ENCODE data around the gene SLITRK6.

SLITRK6 gene

DNA sequence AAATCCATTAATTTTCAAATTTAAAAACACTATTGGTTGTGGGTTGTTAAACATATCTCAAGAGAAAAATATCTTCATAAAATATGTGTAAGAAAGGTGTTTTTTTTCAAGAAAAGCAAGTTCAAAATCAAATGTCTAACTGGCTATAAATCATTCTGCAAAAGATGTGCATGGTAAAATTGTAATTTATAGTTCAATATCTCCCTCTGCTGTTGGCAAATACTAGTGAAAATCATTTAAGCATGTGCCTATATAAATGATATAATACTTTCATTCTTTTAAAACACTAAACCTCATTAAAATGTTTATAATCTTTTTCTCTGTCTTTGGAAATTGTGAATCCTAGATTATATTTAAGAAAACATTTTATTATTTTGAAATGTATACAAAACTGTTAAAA, 17.2 kb upstream of the SLITRK6 start:
- Histone ChIP-seq H3K9ac (ENCODE audit: insufficient read length) (peak overlapping the region; percentile 13), H3K9me3 (ENCODE audit: low read depth, low read length) (0 out of 2 replicates have a peak, but pooled peaks cover 3% of the 10 kb centered on the region), H3K4me3 (0 out of 2 replicates have a peak overlapping the region, but pooled peaks have one; percentile 3), H3K27ac (peak overlapping the region; percentile 90; the same call in 1 of the 2 replicates), H3K36me3 (ENCODE audit: insufficient read depth, low read length) (no peaks in the 10 kb centered on the region)
- DNase-seq (ENCODE audit: low read depth, low spot score): no peak
- TF ChIP-seq FOXP2 (optimal IDR thresholded peaks at IDR 0.05; ENCODE audit: control extremely low read depth, extremely low read length, insufficient read depth): no peak

DNA sequence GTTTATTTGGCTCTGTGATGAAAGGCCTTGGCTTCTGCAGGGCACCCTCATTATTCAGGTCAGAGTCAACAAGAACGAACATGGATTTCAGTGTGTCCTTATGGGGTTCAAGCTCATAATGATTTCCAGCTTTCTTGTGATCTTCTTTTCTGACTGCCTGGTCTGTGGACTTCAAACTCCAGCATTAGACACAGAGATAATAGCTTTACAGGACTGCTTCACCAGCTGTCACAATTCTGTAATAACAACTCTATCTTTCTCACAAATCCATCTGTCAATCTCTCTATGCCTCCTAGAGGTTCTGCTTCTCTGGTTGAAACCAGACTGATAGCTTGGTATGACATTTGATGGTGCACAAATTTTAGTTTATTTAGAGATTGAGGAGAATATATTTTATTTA, 13.1 kb upstream of the SLITRK6 start:
- 0 out of 2 replicates have a peak, but pooled peaks cover 3% of the 10 kb centered on the region for H3K36me3 ChIP-seq (ENCODE audit: insufficient read depth, low read length)
- no peak for DNase-seq (ENCODE audit: low read depth, low spot score)

DNA sequence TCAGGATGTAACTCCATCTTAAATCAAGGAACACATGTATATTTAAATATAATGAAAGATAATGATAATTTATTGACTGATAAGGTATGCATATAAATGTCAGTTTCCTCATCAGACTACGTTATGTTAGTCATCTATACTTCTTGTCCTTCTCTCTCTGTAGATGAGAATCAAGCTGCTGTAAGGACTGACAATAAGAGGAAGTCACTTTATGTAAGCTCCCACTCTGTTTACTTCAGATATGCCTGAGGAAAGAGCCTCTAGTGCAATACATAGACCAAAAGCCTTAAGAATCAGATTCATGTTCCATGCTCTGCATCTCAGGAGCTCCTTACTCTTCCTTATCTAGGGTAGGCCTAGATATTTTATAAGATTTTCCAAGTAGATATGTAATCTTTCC, 9.6 kb upstream of the SLITRK6 start:
- H3K36me3 ChIP-seq (ENCODE audit: insufficient read depth, low read length): 0 out of 2 replicates have a peak, but pooled peaks cover 3% of the 10 kb centered on the region
- H3K9me3 ChIP-seq (ENCODE audit: low read depth, low read length): no peaks in the 10 kb centered on the region; the same call in 1 of the 2 replicates
- no peak for DNase-seq (ENCODE audit: low read depth, low spot score)
- H3K27ac ChIP-seq: no peak overlapping the region
- H3K9ac ChIP-seq (ENCODE audit: insufficient read length): no peak overlapping the region
- TF ChIP-seq FOXP2 (optimal IDR thresholded peaks at IDR 0.05; ENCODE audit: control extremely low read depth, extremely low read length, insufficient read depth) (no peak), EZH2 (IDR thresholded peaks at IDR 0.05) (no peak), POLR2AphosphoS5 (IDR thresholded peaks at IDR 0.05; ENCODE audit: borderline replicate concordance, low read depth, low read length) (no peak)
- no peak overlapping the region for H3K4me3 ChIP-seq

More for the DNA sequence above, 13.1 kb upstream of the SLITRK6 start:
- Histone ChIP-seq H3K4me3 (no peak overlapping the region), H3K9me3 (ENCODE audit: low read depth, low read length) (peaks cover 3% of the 10 kb centered on the region; the same call in 1 of the 2 replicates), H3K9ac (ENCODE audit: insufficient read length) (no peak overlapping the region), H3K27ac (no peak overlapping the region)
- no peak for TF ChIP-seq FOXP2 (optimal IDR thresholded peaks at IDR 0.05; ENCODE audit: control extremely low read depth, extremely low read length, insufficient read depth)
- no peak for TF ChIP-seq POLR2AphosphoS5 (IDR thresholded peaks at IDR 0.05; ENCODE audit: borderline replicate concordance, low read depth, low read length)
- TF ChIP-seq EZH2 (IDR thresholded peaks at IDR 0.05): no peak

DNA sequence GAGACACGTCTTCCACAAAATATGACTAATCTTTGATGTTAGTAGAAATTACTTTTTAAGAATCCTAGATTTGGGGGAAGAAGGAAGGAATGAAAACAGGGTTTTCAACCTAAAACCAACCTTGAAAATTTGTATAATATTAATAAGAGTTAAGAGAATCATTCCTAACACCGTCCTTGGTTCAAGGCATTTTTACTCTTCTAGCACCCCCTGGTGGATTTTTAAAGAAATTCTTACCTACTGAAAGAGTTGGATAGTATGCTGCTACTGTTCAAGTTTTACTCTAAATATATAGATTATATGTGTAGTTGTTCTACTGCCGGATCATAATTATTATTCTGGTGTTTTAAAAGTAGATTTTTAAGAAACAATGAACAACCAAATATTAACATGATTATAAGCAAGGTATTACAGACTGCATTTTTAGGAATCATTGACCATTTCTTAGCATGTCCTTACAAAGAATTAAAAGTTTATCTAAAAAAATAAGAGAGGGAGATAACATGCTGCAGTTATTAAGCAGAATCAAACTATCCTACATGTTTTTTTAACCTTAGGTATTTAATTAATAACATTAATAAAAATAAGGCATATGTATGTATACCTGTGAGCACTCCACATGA, 7.4 kb upstream of the SLITRK6 start:
- H3K9ac ChIP-seq (ENCODE audit: insufficient read length): peak overlapping the region; percentile 67
- TF ChIP-seq POLR2AphosphoS5 (IDR thresholded peaks at IDR 0.05; ENCODE audit: borderline replicate concordance, low read depth, low read length): no peak
- no peak for TF ChIP-seq FOXP2 (optimal IDR thresholded peaks at IDR 0.05; ENCODE audit: control extremely low read depth, extremely low read length, insufficient read depth)
- no peak for TF ChIP-seq EZH2 (IDR thresholded peaks at IDR 0.05)

GRCh38 chr13:85798556-85798955, 663 bp downstream of the SLITRK6 start:
- peak overlapping the region; percentile 83 for H3K9ac ChIP-seq (ENCODE audit: insufficient read length)

More for the DNA sequence above, 7.4 kb upstream of the SLITRK6 start:
- H3K4me3 ChIP-seq: peak overlapping the region; percentile 64
- H3K27ac ChIP-seq: peak overlapping the region; percentile 89
- peak; percentile 92 for DNase-seq (ENCODE audit: low read depth, low spot score)
- H3K36me3 ChIP-seq (ENCODE audit: insufficient read depth, low read length): 0 out of 2 replicates have a peak, but pooled peaks cover 9% of the 10 kb centered on the region
- no peaks in the 10 kb centered on the region; the same call in 1 of the 2 replicates for H3K9me3 ChIP-seq (ENCODE audit: low read depth, low read length)

GRCh38 chr13:85797311-85797710, 1.9 kb downstream of the SLITRK6 start:
- 0 out of 2 replicates have a peak, but pooled peaks cover 3% of the 10 kb centered on the region for H3K9me3 ChIP-seq (ENCODE audit: low read depth, low read length)
- peaks cover 47% of the 10 kb centered on the region for H3K36me3 ChIP-seq (ENCODE audit: insufficient read depth, low read length)
- H3K9ac ChIP-seq (ENCODE audit: insufficient read length): peak overlapping the region; percentile 83
- peak overlapping the region; percentile 89 for H3K4me3 ChIP-seq
- TF ChIP-seq FOXP2 (optimal IDR thresholded peaks at IDR 0.05; ENCODE audit: control extremely low read depth, extremely low read length, insufficient read depth): no peak
- no peak; the same call in 1 of the 2 replicates for TF ChIP-seq POLR2AphosphoS5 (IDR thresholded peaks at IDR 0.05; ENCODE audit: borderline replicate concordance, low read depth, low read length)
- no peak for TF ChIP-seq EZH2 (IDR thresholded peaks at IDR 0.05)
- no peak for DNase-seq (ENCODE audit: low read depth, low spot score)
- H3K27ac ChIP-seq: no peak overlapping the region

More at GRCh38 chr13:85798556-85798955, 663 bp downstream of the SLITRK6 start:
- H3K36me3 ChIP-seq (ENCODE audit: insufficient read depth, low read length): peaks cover 39% of the 10 kb centered on the region
- H3K9me3 ChIP-seq (ENCODE audit: low read depth, low read length): 0 out of 2 replicates have a peak, but pooled peaks cover 3% of the 10 kb centered on the region
- no peak for DNase-seq (ENCODE audit: low read depth, low spot score)
- peak overlapping the region; percentile 89 for H3K4me3 ChIP-seq
- TF ChIP-seq POLR2AphosphoS5 (IDR thresholded peaks at IDR 0.05; ENCODE audit: borderline replicate concordance, low read depth, low read length) (no peak), FOXP2 (optimal IDR thresholded peaks at IDR 0.05; ENCODE audit: control extremely low read depth, extremely low read length, insufficient read depth) (no peak), EZH2 (IDR thresholded peaks at IDR 0.05) (no peak)
- H3K27ac ChIP-seq: peak overlapping the region; percentile 77; the same call in 1 of the 2 replicates

GRCh38 chr13:85785205-85785604, 14.0 kb downstream of the SLITRK6 start:
- no peaks in the 10 kb centered on the region for H3K9me3 ChIP-seq (ENCODE audit: low read depth, low read length)
- no peak overlapping the region for H3K9ac ChIP-seq (ENCODE audit: insufficient read length)
- H3K27ac ChIP-seq: no peak overlapping the region
- H3K4me3 ChIP-seq: no peak overlapping the region
- TF ChIP-seq FOXP2 (optimal IDR thresholded peaks at IDR 0.05; ENCODE audit: control extremely low read depth, extremely low read length, insufficient read depth): no peak
- no peak for TF ChIP-seq POLR2AphosphoS5 (IDR thresholded peaks at IDR 0.05; ENCODE audit: borderline replicate concordance, low read depth, low read length)
- no peak for TF ChIP-seq EZH2 (IDR thresholded peaks at IDR 0.05)
- no peaks in the 10 kb centered on the region for H3K36me3 ChIP-seq (ENCODE audit: insufficient read depth, low read length)
- DNase-seq (ENCODE audit: low read depth, low spot score): no peak

- no peak overlapping the region for H3K27ac ChIP-seq
- no peak for DNase-seq (ENCODE audit: low read depth, low spot score)
- TF ChIP-seq EZH2 (IDR thresholded peaks at IDR 0.05): no peak
- TF ChIP-seq FOXP2 (optimal IDR thresholded peaks at IDR 0.05; ENCODE audit: control extremely low read depth, extremely low read length, insufficient read depth): no peak
- no peak for TF ChIP-seq POLR2AphosphoS5 (IDR thresholded peaks at IDR 0.05; ENCODE audit: borderline replicate concordance, low read depth, low read length)
- no peak overlapping the region for H3K4me3 ChIP-seq
- no peaks in the 10 kb centered on the region for H3K9me3 ChIP-seq (ENCODE audit: low read depth, low read length)
- no peak overlapping the region for H3K9ac ChIP-seq (ENCODE audit: insufficient read length)
- H3K36me3 ChIP-seq (ENCODE audit: insufficient read depth, low read length): no peaks in the 10 kb centered on the region
Measured at GRCh38 chr13:85772367-85772766, 26.9 kb downstream of the SLITRK6 start.

Measured in SK-N-MC (cell line).